H1 (cell line): Measurements from ENCODE around the gene CACNA2D1. TPM values are rescaled to one million over a fixed set of nuclear protein-coding genes. Genes with fewer than 3 reads are reported as not detected.

ENCODE experiments used
- CTCF ChIA-PET: fragments of 300-600 bp; sonication (Branson Sonifier 250); formaldehyde crosslinking; loops from one replicate; lab custom pipeline; 2021; ENCODE audit not compliant: partially characterized antibody; lab: Charles Lee
- POLR2A ChIA-PET: fragments of 300-600 bp; sonication (Branson Sonifier 250); formaldehyde crosslinking; loops from one replicate; lab custom pipeline; 2021; ENCODE audit warnings: inconsistent platforms; ENCODE audit not compliant: partially characterized antibody; lab: Charles Lee
- DNase-seq, 2 experiments: peaks; one replicate each; pipeline versions ENCODE4 v3.0.0 to v3.0.0-alpha.2; 2010 to 2022; ENCODE audit warnings: low spot score in 2 of 2, low read depth in 1 of 2, mixed read lengths in 1 of 2
- FAIRE-seq: peaks from 2 replicates; lab custom pipeline; 2011; peaks lifted over from hg19 to GRCh38; lab: Jason Lieb, UNC
- H2AFZ ChIP-seq: 2 replicates; pipeline ENCODE4 v1.8.1; 2012; ENCODE audit warnings: low read length, inconsistent platforms
- H2AK5ac ChIP-seq: 2 replicates; pipeline ENCODE4 v1.6.1; 2013; ENCODE audit warnings: low read depth, low read length
- H2BK120ac ChIP-seq: replicated peaks from 2 replicates; pipeline ENCODE3; 2013; ENCODE audit warnings: low read depth, low read length, inconsistent platforms
- H2BK12ac ChIP-seq: 2 replicates; pipeline ENCODE4 v1.6.1; 2013; ENCODE audit warnings: low read depth, low read length
- H2BK15ac ChIP-seq: 2 replicates; pipeline ENCODE4 v1.6.1; 2013; ENCODE audit warnings: low read length
- H2BK20ac ChIP-seq: 2 replicates; pipeline ENCODE4 v1.6.1; 2013; ENCODE audit warnings: low read length
- H2BK5ac ChIP-seq: 2 replicates; pipeline ENCODE4 v1.6.1; 2013; ENCODE audit warnings: low read depth, low read length
- H3K14ac ChIP-seq: 2 replicates; pipeline ENCODE4 v1.6.1; 2013; ENCODE audit warnings: inconsistent platforms; ENCODE audit not compliant: insufficient read length
- H3K18ac ChIP-seq: 2 replicates; pipeline ENCODE4 v1.6.1; 2013; ENCODE audit warnings: low read length; ENCODE audit errors: extremely low read depth
- H3K23ac ChIP-seq: 2 replicates; pipeline ENCODE4 v1.6.1; 2013; ENCODE audit warnings: inconsistent platforms; ENCODE audit not compliant: insufficient read length
- H3K23me2 ChIP-seq: 2 replicates; pipeline ENCODE4 v1.6.1; 2013; ENCODE audit warnings: low read depth, low read length
- H3K27ac ChIP-seq: 2 replicates; pipeline ENCODE4 v1.6.1; 2011; ENCODE audit warnings: low read depth, low read length, inconsistent platforms
- H3K27me3 ChIP-seq, 4 experiments: replicated peaks in 1 of 4; 1 replicate in 1 of 4; 2 replicates in 3 of 4; pipeline versions ENCODE4 v1.6.1 to v1.8.1; 2011 to 2013; ENCODE audit warnings: low read length in 3 of 4, mild to moderate bottlenecking in 3 of 4, inconsistent platforms in 2 of 4, mixed read lengths in 2 of 4, moderate library complexity in 1 of 4; ENCODE audit not compliant: control insufficient read depth in 3 of 4, insufficient read depth in 3 of 4; ENCODE audit errors: extremely low read depth in 1 of 4
- H3K36me3 ChIP-seq, 4 experiments: 2 replicates each; pipeline versions ENCODE4 v1.6.1 to v1.8.1; 2011 to 2013; ENCODE audit warnings: mild to moderate bottlenecking in 4 of 4, low read length in 3 of 4, moderate library complexity in 2 of 4, control low read depth in 1 of 4, inconsistent platforms in 1 of 4; ENCODE audit not compliant: insufficient read depth in 4 of 4, control insufficient read depth in 2 of 4
- H3K4ac ChIP-seq: replicated peaks from 2 replicates; pipeline ENCODE3; 2013; ENCODE audit warnings: low read length, low read depth, mixed read lengths, inconsistent platforms; ENCODE audit not compliant: insufficient read length
- H3K4me1 ChIP-seq, 4 experiments: replicated peaks in 1 of 4; 1 replicate in 1 of 4; 2 replicates in 3 of 4; pipeline versions ENCODE4 v1.6.1 to v1.8.1; 2011 to 2013; ENCODE audit warnings: low read length in 3 of 4, inconsistent platforms in 2 of 4, mixed read lengths in 1 of 4; ENCODE audit not compliant: insufficient read depth in 4 of 4, control insufficient read depth in 3 of 4
- H3K4me2 ChIP-seq, 2 experiments: 2 replicates each; pipeline versions ENCODE4 v1.6.1 to v1.8.1; 2011 to 2013; ENCODE audit warnings: low read depth in 2 of 2, low read length in 2 of 2, control low read depth in 1 of 2, inconsistent platforms in 1 of 2, mild to moderate bottlenecking in 1 of 2; ENCODE audit not compliant: insufficient read depth in 1 of 2
- H3K4me3 ChIP-seq, 4 experiments: fragments of 200-600, 300-600 bp in 1 of 4; sonication (generic), shearing (Covaris generic), sonication (Bioruptor Twin) in 1 of 4; 2 replicates each; pipeline versions ENCODE4 v1.5.1 to v1.8.1; 2011 to 2016; ENCODE audit warnings: low read length in 4 of 4, low read depth in 3 of 4, control low read depth in 2 of 4, inconsistent platforms in 2 of 4, mild to moderate bottlenecking in 2 of 4, mixed read lengths in 1 of 4, moderate library complexity in 1 of 4; ENCODE audit not compliant: insufficient read depth in 2 of 4; ENCODE audit errors: extremely low read depth in 1 of 4
- H3K56ac ChIP-seq: replicated peaks from 2 replicates; pipeline ENCODE3; 2013; ENCODE audit warnings: low read depth, mild to moderate bottlenecking, mixed read lengths, low read length, inconsistent platforms; ENCODE audit not compliant: insufficient read length
- H3K79me1 ChIP-seq: 2 replicates; pipeline ENCODE4 v1.6.1; 2013; ENCODE audit warnings: low read depth, low read length, control low read depth
- H3K79me2 ChIP-seq, 2 experiments: 2 replicates each; pipeline versions ENCODE4 v1.6.1 to v1.8.1; 2012 to 2013; ENCODE audit warnings: low read length in 2 of 2, mild to moderate bottlenecking in 2 of 2, inconsistent platforms in 1 of 2; ENCODE audit not compliant: insufficient read depth in 2 of 2, control insufficient read depth in 1 of 2
- H3K9ac ChIP-seq, 4 experiments: replicated peaks in 1 of 4; 1 replicate in 1 of 4; 2 replicates in 3 of 4; pipeline versions ENCODE4 v1.6.1 to v1.8.1; 2011 to 2013; ENCODE audit warnings: low read depth in 3 of 4, low read length in 3 of 4, control low read depth in 2 of 4, mild to moderate bottlenecking in 2 of 4, moderate library complexity in 2 of 4, inconsistent platforms in 1 of 4; ENCODE audit errors: extremely low read depth in 1 of 4
- H3K9me3 ChIP-seq, 2 experiments: 2 replicates each; pipeline versions ENCODE4 v1.6.1 to v1.8.1; 2012 to 2013; ENCODE audit warnings: mild to moderate bottlenecking in 2 of 2, moderate library complexity in 2 of 2, control low read depth in 1 of 2, inconsistent platforms in 1 of 2, low read depth in 1 of 2, low read length in 1 of 2, mixed read lengths in 1 of 2; ENCODE audit not compliant: insufficient read depth in 2 of 2
- H4K20me1 ChIP-seq, 2 experiments: replicated peaks in 1 of 2; 2 replicates each; pipeline versions ENCODE3 to v1.8.1; 2011 to 2013; ENCODE audit warnings: inconsistent platforms in 2 of 2, low read length in 2 of 2, mild to moderate bottlenecking in 1 of 2; ENCODE audit not compliant: insufficient read depth in 2 of 2, control insufficient read depth in 1 of 2
- H4K5ac ChIP-seq: 2 replicates; pipeline ENCODE4 v1.6.1; 2013; ENCODE audit warnings: low read length, low read depth, mixed read lengths, inconsistent platforms; ENCODE audit not compliant: insufficient read length
- H4K8ac ChIP-seq: 2 replicates; pipeline ENCODE4 v1.8.0; 2013; ENCODE audit warnings: mild to moderate bottlenecking, moderate library complexity, low read length, inconsistent platforms; ENCODE audit not compliant: insufficient read depth; ENCODE audit errors: extremely low read depth
- H4K91ac ChIP-seq: replicated peaks from 2 replicates; pipeline ENCODE3; 2013; ENCODE audit warnings: low read length, mixed read lengths, inconsistent platforms; ENCODE audit not compliant: insufficient read length
- GTF2F1 ChIP-seq: IDR thresholded peaks from 2 replicates; pipeline ENCODE4 v1.6.1; 2012; ENCODE audit warnings: low read depth, low read length, improper control_type of control experiment, borderline replicate concordance
- RXRA ChIP-seq: IDR thresholded peaks from 2 replicates; pipeline ENCODE4 v1.6.1; 2011; ENCODE audit warnings: low read depth, mild to moderate bottlenecking, low read length, moderate library complexity; ENCODE audit not compliant: insufficient read depth
- TAF7 ChIP-seq: optimal IDR thresholded peaks from 2 replicates; pipeline ENCODE3; 2011; ENCODE audit warnings: low read depth, mild to moderate bottlenecking, inconsistent platforms, low read length, moderate library complexity, borderline replicate concordance
- YY1 ChIP-seq: IDR thresholded peaks from 2 replicates; pipeline ENCODE4 v1.6.1; 2011; ENCODE audit warnings: low read depth, mild to moderate bottlenecking, low read length
- WGBS, 2 experiments: shearing (Covaris generic) in 1 of 2; methylation state at CpG; one replicate each; pipeline versions ENCODE4 v1.1.6 to v1.1.7; 2013 to 2015; ENCODE audit warnings: low lambda C conversion rate in 2 of 2, mixed read lengths in 2 of 2, inconsistent platforms in 1 of 2, low coverage in 1 of 2, missing lambda C conversion rate in 1 of 2; ENCODE audit not compliant: insufficient replicate concordance in 2 of 2, insufficient coverage in 1 of 2, insufficient read length in 1 of 2; ENCODE audit errors: extremely low coverage in 1 of 2, missing lambda C conversion rate in 1 of 2; 5-methylcytosine and 5-hydroxymethylcytosine counted together
- polyA plus RNA-seq, 7 experiments: library from polyadenylated mRNA; depleted of rRNA in 3 of 7; stranded (reverse) in 5 of 7; unstranded in 2 of 7; fragments of >200 nt in 5 of 7; fragments of 200-250 nt in 2 of 7; gene quantifications; 1 replicate in 5 of 7; 2 replicates in 1 of 7; 4 replicates in 1 of 7; pipeline versions ENCODE4 v1.2.1 to v1.2.3, GENCODE V29; 2011 to 2013; ENCODE audit warnings: missing spikeins in 2 of 7, mixed read lengths in 2 of 7
- total RNA-seq: library from RNA; stranded (reverse); fragmentation: NEBNext Ultra II Directional; extraction: Animal tissue kit (Norgen Biotek cat#: 25700); gene quantifications from 2 replicates; pipeline ENCODE4 v1.2.1, GENCODE V29; 2021

Gene CACNA2D1
- total and polyA plus RNA-seq, 2 of the 8 experiments (the other 6 are each of a cell fraction or from before 2014, with no cell fraction given), result 4.3 to 27.3 TPM

- Histone ChIP-seq H3K4ac (no peak overlapping the region), H2BK20ac (no peak overlapping the region), H4K91ac (no peak overlapping the region), H3K4me1 (peaks cover 0 to 2% (median 0%) of the 10 kb centered on the region in 4 experiments; a peak in 1 of 7 replicates), H2BK5ac (no peak overlapping the region), H3K79me2 (no peaks in the 10 kb centered on the region), H3K23ac (no peak overlapping the region), H3K79me1 (no peaks in the 10 kb centered on the region), H4K5ac (no peak overlapping the region), H3K18ac (no peak overlapping the region), H2BK15ac (no peak overlapping the region), H3K27me3 (no peaks in the 10 kb centered on the region), H3K36me3 (no peaks in the 10 kb centered on the region), H2AK5ac (no peak overlapping the region), H2BK12ac (no peak overlapping the region), H3K27ac (no peak overlapping the region), H3K4me2 (no peak overlapping the region), H3K4me3 (no peak overlapping the region), H3K23me2 (0 out of 2 replicates have a peak, but pooled peaks cover 2% of the 10 kb centered on the region), H3K9ac (no peak overlapping the region), H3K14ac (no peak overlapping the region), H3K56ac (no peak overlapping the region), H2BK120ac (no peak overlapping the region), H4K20me1 (peaks cover 0 to 2% of the 10 kb centered on the region in 2 experiments), H3K9me3 (no peaks in the 10 kb centered on the region), H4K8ac (no peak overlapping the region), H2AFZ (no peak overlapping the region)
- DNase-seq (no peak), FAIRE-seq (no peak)
- POLR2A ChIA-PET, result no interaction called here
- CTCF ChIA-PET, result interaction anchor here (1.2 to 2.0 kb wide), 2 partner anchors 12 to 58 kb away, joined by 3 to 5 read pairs; no protein-coding TSS in a partner anchor
- WGBS, 2 experiments, result 85% methylated on average over 2 of the region's 2 CpGs; no CpG with 5 or more reads in 1 of the 2 experiments
- TF ChIP-seq RXRA (no peak), YY1 (no peak), TAF7 (no peak), GTF2F1 (no peak)
Observed at GRCh38 chr7:82364671-82365070, 78.9 kb downstream of the CACNA2D1 start.
